ENCODE measurements around the gene MAST3. TPM values are rescaled to one million over a fixed set of nuclear protein-coding genes. Genes with fewer than 3 reads are reported as not detected.
A peak's percentile ranks its signal among the peaks of the same experiment; 100 is the strongest.

The MAST3 gene
- total and polyA plus RNA-seq, 2 of the 13 experiments (the other 11 are each of a cell fraction or from before 2014, with no cell fraction given), result 4.1 to 4.6 TPM

- TF ChIP-seq HDAC2 (CRISPR knock-in tag; IDR thresholded peaks at IDR 0.05), result peak; percentile 64; the same call in 1 of the 2 replicates
- TF ChIP-seq TCF7L2 (IDR thresholded peaks at IDR 0.05; ENCODE audit: low read depth, low read length), result no peak
These were observed at the start of gene MAST3 (continued) for GRCh38 chr19:18097217-18097992.

GRCh38 chr19:18049385-18049784 is 48.2 kb upstream of the MAST3 start:
- no peak for FAIRE-seq

More at GRCh38 chr19:18049385-18049784, 48.2 kb upstream of the MAST3 start:
- Histone ChIP-seq H3K9ac (ENCODE audit: insufficient read depth, low read depth, low read length) (no peak overlapping the region), H2AFZ (ENCODE audit: low read length) (no peak overlapping the region), H3K4me2 (ENCODE audit: low read depth, low read length) (no peak overlapping the region), H4K20me1 (ENCODE audit: insufficient read depth, low read length) (no peaks in the 10 kb centered on the region), H3K27ac (ENCODE audit: extremely low read length, insufficient read depth, low read length) (no peak overlapping the region), H3K79me2 (ENCODE audit: insufficient read depth, low read length) (no peaks in the 10 kb centered on the region), H3K27me3 (ENCODE audit: control insufficient read depth in 1 of 2, insufficient read depth in 2 of 2, low read length in 2 of 2) (peaks cover 0 to 19% of the 10 kb centered on the region in 2 experiments; a peak in 3 of 5 replicates), H3K36me3 (replicated peaks in 1 of 2; ENCODE audit: control insufficient read depth in 1 of 2, insufficient read depth in 2 of 2, low read length in 2 of 2) (no peaks in the 10 kb centered on the region), H3K9me3 (ENCODE audit: low read length) (no peaks in the 10 kb centered on the region), H3K4me1 (ENCODE audit: insufficient read depth, low read length) (peaks cover 22% of the 10 kb centered on the region), H3K4me3 (replicated peaks in 1 of 3; ENCODE audit: insufficient read depth in 1 of 3, low read depth in 2 of 3, low read length in 3 of 3) (no peak overlapping the region)
- DNase-seq (ENCODE audit: low spot score), result no peak
- ChIA-PET CTCF (ENCODE audit: low intra/inter-chr PET ratio, low total read pairs) (no interaction called here), POLR2A (no interaction called here)
- intact Hi-C loops (cut with micrococcal nuclease; ENCODE audit: unreplicated experiment), result no loop called here
- BruUV-seq (replicated peaks), result no TSS peak
- in situ Hi-C loops (cut with HindIII; ENCODE audit: extremely low pct_ligation_motif_present, low pct_unique_long_range_greater_than_20kb), result no loop called here
- TF ChIP-seq GABPA (IDR thresholded peaks at IDR 0.05; ENCODE audit: low read depth, low read length) (0 out of 2 replicates have a peak, but pooled peaks have one; percentile 11), GABPA (CRISPR knock-in tag; IDR thresholded peaks at IDR 0.05; ENCODE audit: low read depth) (peak; percentile 62; the same call in 1 of the 2 replicates), ZFP82 (CRISPR knock-in tag; IDR thresholded peaks at IDR 0.05; ENCODE audit: borderline replicate concordance) (no peak), ZNF678 (CRISPR knock-in tag; IDR thresholded peaks at IDR 0.05) (no peak), AHR (CRISPR knock-in tag; IDR thresholded peaks at IDR 0.05) (no peak), ZNF143 (CRISPR knock-in tag; IDR thresholded peaks at IDR 0.05) (peak; percentile 67), GABPB1 (CRISPR knock-in tag; IDR thresholded peaks at IDR 0.05) (peak; percentile 51; the same call in 1 of the 2 replicates), ZNF687 (CRISPR knock-in tag; IDR thresholded peaks at IDR 0.05) (peak; percentile 52)
- ATAC-seq, result no peak
- 14% methylated on average over 7 of the region's 10 CpGs for WGBS (ENCODE audit: low lambda C conversion rate)

Measured in HepG2 (cell line).